ENCODE measurements around the gene TTF1. TPM values are rescaled to one million over a fixed set of nuclear protein-coding genes. Genes with fewer than 3 reads are reported as not detected.

The TTF1 gene
- total RNA-seq, 4 donors from 2014 or later: 9.6 to 30.4 (median 12.0) TPM

DNA sequence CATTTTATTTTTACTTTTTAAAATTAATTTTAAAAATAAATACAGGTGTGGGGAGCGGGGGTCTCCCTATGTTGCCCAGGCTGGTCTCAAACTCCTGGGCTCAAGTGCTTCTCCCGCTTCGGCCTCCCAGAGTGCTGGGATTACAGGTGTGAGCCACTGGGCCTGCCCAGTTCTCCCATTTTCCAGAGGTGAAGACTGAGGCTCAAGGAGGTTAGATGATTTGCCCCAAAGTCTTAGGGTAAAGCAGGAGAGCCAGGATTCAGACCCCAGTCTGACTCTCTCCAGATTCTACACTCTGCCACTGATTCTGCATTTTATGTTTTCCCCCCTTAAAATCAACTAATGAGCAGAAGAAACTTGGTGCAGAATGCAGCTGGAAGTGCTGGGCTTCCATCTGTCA lies 40.2 kb upstream of the TTF1 start:
- H3K4me1 ChIP-seq: no peaks in the 10 kb centered on the region
- no peak for DNase-seq (ENCODE audit: low spot score in 2 of 2)
- H3K27me3 ChIP-seq: peaks cover 0 to 41% of the 10 kb centered on the region in 2 donors
- no peak for TF ChIP-seq POLR2A (IDR thresholded peaks at IDR 0.05)
- TF ChIP-seq, protein P1, sequence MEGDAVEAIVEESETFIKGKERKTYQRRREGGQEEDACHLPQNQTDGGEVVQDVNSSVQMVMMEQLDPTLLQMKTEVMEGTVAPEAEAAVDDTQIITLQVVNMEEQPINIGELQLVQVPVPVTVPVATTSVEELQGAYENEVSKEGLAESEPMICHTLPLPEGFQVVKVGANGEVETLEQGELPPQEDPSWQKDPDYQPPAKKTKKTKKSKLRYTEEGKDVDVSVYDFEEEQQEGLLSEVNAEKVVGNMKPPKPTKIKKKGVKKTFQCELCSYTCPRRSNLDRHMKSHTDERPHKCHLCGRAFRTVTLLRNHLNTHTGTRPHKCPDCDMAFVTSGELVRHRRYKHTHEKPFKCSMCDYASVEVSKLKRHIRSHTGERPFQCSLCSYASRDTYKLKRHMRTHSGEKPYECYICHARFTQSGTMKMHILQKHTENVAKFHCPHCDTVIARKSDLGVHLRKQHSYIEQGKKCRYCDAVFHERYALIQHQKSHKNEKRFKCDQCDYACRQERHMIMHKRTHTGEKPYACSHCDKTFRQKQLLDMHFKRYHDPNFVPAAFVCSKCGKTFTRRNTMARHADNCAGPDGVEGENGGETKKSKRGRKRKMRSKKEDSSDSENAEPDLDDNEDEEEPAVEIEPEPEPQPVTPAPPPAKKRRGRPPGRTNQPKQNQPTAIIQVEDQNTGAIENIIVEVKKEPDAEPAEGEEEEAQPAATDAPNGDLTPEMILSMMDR (IDR thresholded peaks at IDR 0.05): no peak
- TF ChIP-seq EP300 (IDR thresholded peaks at IDR 0.05): no peak
- H3K27ac ChIP-seq: no peak overlapping the region
- no peak overlapping the region for H3K4me3 ChIP-seq
- no peaks in the 10 kb centered on the region for H3K36me3 ChIP-seq
- no peaks in the 10 kb centered on the region for H3K9me3 ChIP-seq
- 97 to 100% methylated on average over 3 of the region's 3 CpGs for WGBS, 2 donors

DNA sequence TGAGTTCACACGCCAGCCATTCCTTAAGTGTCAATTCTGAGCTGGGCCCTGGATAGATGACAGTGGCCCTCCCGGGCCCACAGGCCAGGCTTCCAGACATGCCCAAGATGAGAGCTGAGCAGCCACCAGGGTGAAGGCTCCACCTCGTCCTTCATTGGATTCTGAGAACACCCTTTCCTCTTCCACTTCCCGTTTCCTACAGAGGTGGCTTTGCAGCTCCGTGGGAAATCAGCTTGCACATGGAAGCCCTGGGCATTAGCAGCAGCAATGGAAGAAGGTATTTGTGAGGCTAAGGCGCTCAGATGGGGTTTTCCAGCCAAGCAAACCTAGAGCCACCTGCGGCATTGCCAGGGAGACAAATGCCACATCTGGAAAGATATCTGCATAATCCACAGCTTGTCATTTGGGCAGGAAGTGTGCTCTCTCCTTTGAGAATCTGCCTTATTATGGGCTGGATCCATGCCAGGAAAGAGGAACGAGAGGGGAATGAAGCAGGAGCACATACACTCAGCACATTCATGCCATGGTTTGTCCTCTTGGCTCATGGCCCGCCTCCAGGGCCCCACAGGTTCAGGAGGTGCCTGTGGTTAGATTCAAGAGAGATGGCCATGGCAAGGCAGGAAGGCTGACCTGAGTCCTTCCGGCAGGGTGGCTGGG lies 37.4 kb upstream of the TTF1 start:
- H3K4me3 ChIP-seq: no peak overlapping the region
- no peak overlapping the region for H3K27ac ChIP-seq
- WGBS, 2 donors: 54 to 57% methylated on average over 10 of the region's 10 CpGs
- no peaks in the 10 kb centered on the region for H3K4me1 ChIP-seq
- no peak for TF ChIP-seq POLR2A (IDR thresholded peaks at IDR 0.05)
- TF ChIP-seq EP300 (IDR thresholded peaks at IDR 0.05): no peak
- TF ChIP-seq, protein P1 (IDR thresholded peaks at IDR 0.05): no peak
- peaks cover 0 to 64% of the 10 kb centered on the region in 2 donors for H3K27me3 ChIP-seq
- DNase-seq (ENCODE audit: low spot score in 2 of 2): no peak
- H3K36me3 ChIP-seq: no peaks in the 10 kb centered on the region
- H3K9me3 ChIP-seq: no peaks in the 10 kb centered on the region

DNA sequence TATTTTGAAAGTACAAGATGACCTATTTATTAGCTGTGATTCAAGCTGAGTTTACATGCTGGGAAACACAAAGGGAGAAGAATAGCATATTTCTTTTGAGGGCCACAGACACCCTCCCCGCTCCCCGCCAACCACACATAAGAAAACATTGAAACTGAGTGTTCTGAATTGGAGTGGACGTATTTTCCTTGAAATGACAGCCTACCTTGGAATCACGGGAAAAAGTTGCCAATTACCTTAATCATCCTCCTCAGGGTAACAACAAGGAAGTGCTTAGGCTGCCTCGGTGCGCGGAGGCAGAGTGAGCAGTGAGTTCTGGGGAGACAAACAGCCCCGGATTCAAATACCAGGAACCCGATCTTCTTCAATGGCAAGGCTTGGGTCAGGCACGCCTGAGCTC lies 34.8 kb upstream of the TTF1 start:
- Histone ChIP-seq H3K4me3 (no peak overlapping the region), H3K27me3 (peaks cover 0 to 63% of the 10 kb centered on the region in 2 donors), H3K9me3 (no peaks in the 10 kb centered on the region), H3K27ac (no peak overlapping the region), H3K36me3 (no peaks in the 10 kb centered on the region), H3K4me1 (no peaks in the 10 kb centered on the region)
- DNase-seq (ENCODE audit: low spot score in 2 of 2): no peak
- 45 to 47% methylated on average over 10 of the region's 10 CpGs for WGBS, 2 donors
- no peak for TF ChIP-seq POLR2A (IDR thresholded peaks at IDR 0.05)
- TF ChIP-seq, protein P1 (IDR thresholded peaks at IDR 0.05): no peak
- no peak for TF ChIP-seq EP300 (IDR thresholded peaks at IDR 0.05)

DNA sequence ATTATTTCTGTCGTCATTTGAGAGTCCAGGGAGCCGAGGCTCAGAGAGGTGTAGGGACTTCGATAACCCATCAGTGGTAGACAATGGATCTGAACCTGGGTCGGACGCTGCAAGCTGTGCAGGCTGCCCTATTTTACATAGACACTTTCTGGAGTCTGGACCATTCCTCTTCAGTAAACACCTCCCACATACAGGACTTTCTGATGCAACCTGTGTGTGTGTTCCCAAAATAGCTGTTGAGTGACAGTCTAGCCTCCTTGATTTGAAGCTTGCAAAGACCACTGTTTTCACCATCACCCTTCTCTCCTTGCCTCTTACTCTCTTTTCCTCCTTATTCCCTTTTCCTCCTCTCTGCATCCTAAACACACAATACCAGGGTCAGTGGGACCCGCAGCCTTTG lies 34.1 kb upstream of the TTF1 start:
- WGBS, 2 donors: 68% methylated on average over 6 of the region's 6 CpGs
- no peak for DNase-seq (ENCODE audit: low spot score in 2 of 2)
- no peak overlapping the region for H3K27ac ChIP-seq

DNA sequence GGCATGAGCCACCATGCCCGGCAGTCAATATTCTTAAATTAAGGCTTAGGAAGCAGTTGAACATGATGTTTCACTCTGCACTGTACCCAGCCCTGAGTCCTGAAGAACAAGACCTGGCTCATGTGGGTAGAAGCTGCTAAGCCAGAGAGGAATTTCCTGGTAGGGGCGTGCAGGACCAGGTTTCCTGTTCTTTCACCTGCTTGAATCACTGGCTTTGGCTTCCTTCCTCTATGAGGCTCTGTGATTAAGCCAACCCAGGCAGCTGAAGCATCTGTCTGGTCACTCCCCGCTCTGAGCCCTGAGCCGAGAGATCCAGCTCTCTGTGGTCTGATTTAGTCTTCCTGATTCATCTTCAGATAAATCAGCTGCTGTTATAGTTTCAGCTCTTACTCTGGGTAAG lies 32.5 kb upstream of the TTF1 start:
- TF ChIP-seq EP300 (IDR thresholded peaks at IDR 0.05) (no peak), POLR2A (IDR thresholded peaks at IDR 0.05) (no peak)
- 78 to 80% methylated on average over 4 of the region's 4 CpGs for WGBS, 2 donors
- peaks cover 0 to 55% of the 10 kb centered on the region in 2 donors for H3K27me3 ChIP-seq
- H3K27ac ChIP-seq: no peak overlapping the region
- no peaks in the 10 kb centered on the region for H3K36me3 ChIP-seq
- no peak for DNase-seq (ENCODE audit: low spot score in 2 of 2)
- no peak overlapping the region for H3K4me3 ChIP-seq
- no peaks in the 10 kb centered on the region for H3K9me3 ChIP-seq
- no peaks in the 10 kb centered on the region for H3K4me1 ChIP-seq

More for the DNA sequence above, 34.1 kb upstream of the TTF1 start:
- Histone ChIP-seq H3K9me3 (no peaks in the 10 kb centered on the region), H3K4me1 (no peaks in the 10 kb centered on the region), H3K27me3 (peaks cover 0 to 57% of the 10 kb centered on the region in 2 donors), H3K4me3 (no peak overlapping the region), H3K36me3 (no peaks in the 10 kb centered on the region)
- TF ChIP-seq EP300 (IDR thresholded peaks at IDR 0.05): no peak
- TF ChIP-seq, protein P1 (IDR thresholded peaks at IDR 0.05): no peak
- no peak for TF ChIP-seq POLR2A (IDR thresholded peaks at IDR 0.05)
